Testis (tissue), 2 donors: ENCODE measurements around the gene ALG13.

ENCODE experiments used
- CTCF ChIP-seq, 3 experiments: fragments of 450-650 bp in 2 of 3; fragments of 200-600 bp in 1 of 3; sonication (generic) in 1 of 3; IDR thresholded peaks; one replicate each; pipeline ENCODE4 v1.5.1; 2016 to 2019; ENCODE audit warnings: antibody characterized with exemption in 3 of 3, mild to moderate bottlenecking in 2 of 3, moderate library complexity in 1 of 3
- POLR2A ChIP-seq: fragments of 450-650 bp; IDR thresholded peaks from one replicate; pipeline ENCODE4 v1.6.1; 2017; ENCODE audit warnings: antibody characterized with exemption, mild to moderate bottlenecking, moderate library complexity

- TF ChIP-seq CTCF (IDR thresholded peaks at IDR 0.05) (no peak), POLR2A (no peak)
These were observed 98.6 kb downstream of the ALG13 start for GRCh38 chrX:111779582-111779981.
